Measurements from ENCODE around the gene SRRM3. TPM values are rescaled to one million over a fixed set of nuclear protein-coding genes. Genes with fewer than 3 reads are reported as not detected.
"Not testable (repeated sequence)": the region's sequence is repeated elsewhere in the genome, so short reads cannot be mapped to it uniquely, and the experiment has no call there.

Gene SRRM3, protein sequence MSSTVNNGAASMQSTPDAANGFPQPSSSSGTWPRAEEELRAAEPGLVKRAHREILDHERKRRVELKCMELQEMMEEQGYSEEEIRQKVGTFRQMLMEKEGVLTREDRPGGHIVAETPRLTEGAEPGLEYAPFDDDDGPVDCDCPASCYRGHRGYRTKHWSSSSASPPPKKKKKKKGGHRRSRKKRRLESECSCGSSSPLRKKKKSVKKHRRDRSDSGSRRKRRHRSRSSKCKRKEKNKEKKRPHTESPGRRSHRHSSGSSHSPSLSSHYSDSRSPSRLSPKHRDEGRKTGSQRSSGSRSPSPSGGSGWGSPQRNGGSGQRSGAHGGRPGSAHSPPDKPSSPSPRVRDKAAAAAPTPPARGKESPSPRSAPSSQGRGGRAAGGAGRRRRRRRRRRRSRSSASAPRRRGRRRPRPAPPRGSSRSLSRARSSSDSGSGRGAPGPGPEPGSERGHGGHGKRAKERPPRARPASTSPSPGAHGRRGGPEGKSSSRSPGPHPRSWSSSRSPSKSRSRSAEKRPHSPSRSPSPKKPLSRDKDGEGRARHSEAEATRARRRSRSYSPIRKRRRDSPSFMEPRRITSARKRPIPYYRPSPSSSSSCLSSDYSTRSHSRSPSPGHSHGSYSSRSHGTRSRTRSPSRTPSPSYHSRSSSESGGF
- total RNA-seq: 1 to 10 TPM; 4.1 to 5.0 TPM
- polyA plus RNA-seq (2013, experiment 1 of 2): 17.7 TPM
- 15.9 TPM for polyA plus RNA-seq (2013, experiment 2 of 2)
- long read RNA-seq, experiment 1, partial matches to known transcripts: 0 of 3 reads
- long read RNA-seq, experiment 1, other reads (novel, unspliced or antisense): 3 of 3 reads
- long read RNA-seq, experiment 2, partial matches to known transcripts: 2 of 9 reads
- long read RNA-seq, experiment 2, other reads (novel, unspliced or antisense): 4 of 9 reads
- long read RNA-seq, experiment 3, transcript SRRM3-205 (4 exons, 2,150 nt): major isoform, 5 of 23 reads
- long read RNA-seq, experiment 3, partial matches to known transcripts: 8 of 23 reads
- long read RNA-seq, experiment 3, other reads (novel, unspliced or antisense): 10 of 23 reads
- long read RNA-seq, experiment 4, partial matches to known transcripts: 0 of 4 reads
- long read RNA-seq, experiment 4, other reads (novel, unspliced or antisense): 4 of 4 reads

DNA sequence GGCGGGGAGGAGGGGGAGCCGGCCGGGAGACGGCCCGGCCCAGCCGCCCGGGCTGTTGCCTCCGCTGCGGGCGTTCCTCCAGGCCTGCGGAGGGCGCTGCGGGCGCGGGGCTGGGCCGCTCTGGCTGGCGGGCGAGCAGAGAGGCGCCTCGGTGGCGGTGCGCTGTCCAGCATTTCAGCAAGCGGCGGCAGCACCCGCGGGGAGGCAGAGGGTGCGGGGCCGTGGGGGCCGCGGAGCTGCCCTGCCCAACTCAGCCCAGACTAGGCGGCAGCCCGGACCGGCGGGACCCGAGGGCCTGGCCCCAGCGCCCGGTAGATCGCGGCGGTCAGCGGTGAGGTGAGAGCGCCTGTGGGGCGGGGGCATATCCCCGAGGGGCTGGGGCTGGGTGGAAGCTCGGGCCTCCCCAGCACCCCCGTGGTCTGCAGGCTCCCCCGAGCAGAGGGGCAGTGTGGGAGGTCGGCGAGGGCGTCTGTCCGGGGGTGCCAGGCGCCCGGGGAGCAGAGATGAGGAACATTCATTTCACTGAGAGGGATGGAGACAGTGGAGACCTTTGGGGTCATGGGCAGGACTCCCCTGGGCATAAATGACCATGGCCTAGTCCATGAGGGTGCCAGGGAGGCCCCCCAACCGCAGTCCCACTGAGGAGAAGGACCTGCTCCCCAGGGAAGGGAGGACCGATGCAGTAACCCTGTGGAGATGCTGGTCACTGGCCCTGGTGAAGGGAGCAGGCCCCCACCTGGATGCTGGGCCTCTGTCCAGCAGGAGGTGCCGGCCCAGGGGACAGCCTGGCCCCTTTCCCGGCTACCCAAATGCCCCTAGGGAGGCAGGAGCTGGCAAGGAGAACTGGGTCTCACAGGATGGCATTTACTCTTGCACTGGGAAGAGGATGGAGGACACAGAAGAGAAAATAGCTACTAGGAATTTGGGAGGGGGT lies at the start of gene SRRM3:
Gene SRRM3 (plus strand): TSS at position 165 of the 934 bp plus-strand sequence. CDS start 33,171 bp downstream, outside the sequence.
- TF ChIP-seq, protein P1, sequence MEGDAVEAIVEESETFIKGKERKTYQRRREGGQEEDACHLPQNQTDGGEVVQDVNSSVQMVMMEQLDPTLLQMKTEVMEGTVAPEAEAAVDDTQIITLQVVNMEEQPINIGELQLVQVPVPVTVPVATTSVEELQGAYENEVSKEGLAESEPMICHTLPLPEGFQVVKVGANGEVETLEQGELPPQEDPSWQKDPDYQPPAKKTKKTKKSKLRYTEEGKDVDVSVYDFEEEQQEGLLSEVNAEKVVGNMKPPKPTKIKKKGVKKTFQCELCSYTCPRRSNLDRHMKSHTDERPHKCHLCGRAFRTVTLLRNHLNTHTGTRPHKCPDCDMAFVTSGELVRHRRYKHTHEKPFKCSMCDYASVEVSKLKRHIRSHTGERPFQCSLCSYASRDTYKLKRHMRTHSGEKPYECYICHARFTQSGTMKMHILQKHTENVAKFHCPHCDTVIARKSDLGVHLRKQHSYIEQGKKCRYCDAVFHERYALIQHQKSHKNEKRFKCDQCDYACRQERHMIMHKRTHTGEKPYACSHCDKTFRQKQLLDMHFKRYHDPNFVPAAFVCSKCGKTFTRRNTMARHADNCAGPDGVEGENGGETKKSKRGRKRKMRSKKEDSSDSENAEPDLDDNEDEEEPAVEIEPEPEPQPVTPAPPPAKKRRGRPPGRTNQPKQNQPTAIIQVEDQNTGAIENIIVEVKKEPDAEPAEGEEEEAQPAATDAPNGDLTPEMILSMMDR (conservative IDR thresholded peaks at IDR 0.05): peak; percentile 80
- Histone ChIP-seq H3K4me3 (ENCODE audit: low read length) (no peak within 1 kb of the TSS), H3K4me1 (ENCODE audit: control insufficient read depth, insufficient read depth, low read length) (no peaks in the 10 kb centered on the region), H3K27ac (ENCODE audit: low read depth, low read length) (no peak within 1 kb of the TSS), H3K9ac (ENCODE audit: extremely low read depth, low read length, poor library complexity, severe bottlenecking) (no peak within 1 kb of the TSS), H3K9me3 (ENCODE audit: control insufficient read depth, low read length) (no peaks in the 10 kb centered on the region), H3K27me3 (ENCODE audit: control insufficient read depth, insufficient read depth, low read length, poor library complexity, severe bottlenecking) (peaks cover 26% of the 10 kb centered on the region), H3K36me3 (ENCODE audit: control insufficient read depth, insufficient read depth, low read length) (no peaks in the 10 kb centered on the region)
- H3K4me3 Mint-ChIP-seq: peak within 1 kb of the TSS; percentile 43
- no peaks in the 10 kb centered on the region for H3K9me3 Mint-ChIP-seq
- peaks cover 34% of the 10 kb centered on the region for H3K27me3 Mint-ChIP-seq (ENCODE audit: insufficient read depth)
- 2 to 3% methylated on average over 29 to 54 of the region's 57 CpGs for WGBS, 2 experiments (ENCODE audit: insufficient coverage in 1 of 2, insufficient read length in 1 of 2)
- peak; percentile 95 for DNase-seq
- no peaks in the 10 kb centered on the region for H3K36me3 Mint-ChIP-seq (ENCODE audit: low read depth)
- no peaks in the 10 kb centered on the region for H3K4me1 Mint-ChIP-seq
- H3K27ac Mint-ChIP-seq: no peak within 1 kb of the TSS

DNA sequence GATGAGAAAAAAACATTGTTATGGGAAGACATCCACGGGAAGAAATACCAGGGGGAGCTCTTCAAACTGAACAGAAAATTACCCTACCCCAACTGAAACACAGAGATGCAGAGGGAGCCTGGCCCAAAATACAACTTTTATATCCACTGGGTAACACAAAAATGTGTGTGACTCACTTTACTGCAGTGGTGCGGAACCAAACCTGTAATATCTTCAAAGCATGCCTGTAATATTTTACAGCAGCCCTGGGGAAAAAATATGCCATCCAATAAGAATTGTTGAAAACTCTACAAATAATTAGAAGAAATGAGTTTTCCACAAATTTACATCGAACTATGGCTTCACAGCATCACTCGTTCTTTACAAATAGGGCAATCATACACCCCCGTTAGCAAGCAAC lies 49.8 kb upstream of the SRRM3 start:
- no peak for DNase-seq
- 80 to 93% methylated on average over 4 to 5 of the region's 5 CpGs for WGBS, 2 experiments (ENCODE audit: insufficient coverage in 1 of 2, insufficient read length in 1 of 2)
- Histone ChIP-seq H3K27ac (ENCODE audit: low read depth, low read length) (no peak overlapping the region), H3K9ac (ENCODE audit: extremely low read depth, low read length, poor library complexity, severe bottlenecking) (no peak overlapping the region), H3K27me3 (ENCODE audit: control insufficient read depth, insufficient read depth, low read length, poor library complexity, severe bottlenecking) (no peaks in the 10 kb centered on the region), H3K9me3 (ENCODE audit: control insufficient read depth, low read length) (no peaks in the 10 kb centered on the region), H3K4me1 (ENCODE audit: control insufficient read depth, insufficient read depth, low read length) (no peaks in the 10 kb centered on the region), H3K4me3 (ENCODE audit: low read length) (no peak overlapping the region), H3K36me3 (ENCODE audit: control insufficient read depth, insufficient read depth, low read length) (no peaks in the 10 kb centered on the region)
- TF ChIP-seq, protein P1 (conservative IDR thresholded peaks at IDR 0.05): no peak
- H3K9me3 Mint-ChIP-seq: no peaks in the 10 kb centered on the region
- H3K4me1 Mint-ChIP-seq: peaks cover 10% of the 10 kb centered on the region
- H3K36me3 Mint-ChIP-seq (ENCODE audit: low read depth): no peaks in the 10 kb centered on the region
- no peak overlapping the region for H3K4me3 Mint-ChIP-seq
- H3K27ac Mint-ChIP-seq: no peak overlapping the region
- no peaks in the 10 kb centered on the region for H3K27me3 Mint-ChIP-seq (ENCODE audit: insufficient read depth)

DNA sequence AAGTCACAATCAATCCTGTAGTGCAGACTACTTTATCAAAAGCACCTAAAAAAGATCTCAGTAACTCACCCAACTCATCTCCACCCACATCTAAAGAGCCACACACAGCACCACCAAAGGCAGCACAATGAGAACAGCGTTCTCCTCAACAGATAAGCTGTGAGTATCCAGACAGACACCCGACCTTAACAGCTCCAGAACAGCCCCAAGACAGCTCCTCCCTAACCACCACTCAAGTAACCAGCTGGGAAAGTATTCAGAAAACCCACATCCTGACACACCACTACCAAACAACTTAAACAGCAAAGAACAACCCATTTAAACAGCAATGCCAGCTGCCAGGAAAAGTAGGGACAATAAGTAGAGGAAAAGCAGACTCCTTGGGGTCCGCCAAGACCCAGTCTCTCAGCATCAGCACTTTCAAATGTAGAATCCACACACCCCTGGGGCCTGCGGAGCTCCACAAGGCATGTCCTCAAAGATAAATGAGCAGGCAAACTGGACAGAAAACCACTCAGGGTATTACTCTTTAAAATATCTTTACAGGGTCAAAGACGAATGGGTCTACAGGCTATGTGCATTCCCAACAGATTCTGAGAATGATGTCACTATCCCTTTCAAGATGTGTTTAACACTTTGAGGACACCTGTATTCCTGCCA lies 48.0 kb upstream of the SRRM3 start:
- not testable (repeated sequence) for H3K9me3 ChIP-seq (ENCODE audit: control insufficient read depth, low read length); H3K27ac Mint-ChIP-seq; H3K27me3 ChIP-seq (ENCODE audit: control insufficient read depth, insufficient read depth, low read length, poor library complexity, severe bottlenecking); H3K27ac ChIP-seq (ENCODE audit: low read depth, low read length); H3K4me3 Mint-ChIP-seq; H3K9ac ChIP-seq (ENCODE audit: extremely low read depth, low read length, poor library complexity, severe bottlenecking); H3K4me1 ChIP-seq (ENCODE audit: control insufficient read depth, insufficient read depth, low read length); H3K4me1 Mint-ChIP-seq; H3K36me3 ChIP-seq (ENCODE audit: control insufficient read depth, insufficient read depth, low read length); DNase-seq; H3K36me3 Mint-ChIP-seq (ENCODE audit: low read depth); H3K4me3 ChIP-seq (ENCODE audit: low read length); H3K27me3 Mint-ChIP-seq (ENCODE audit: insufficient read depth); H3K9me3 Mint-ChIP-seq
- 75 to 95% methylated on average over 4 to 5 of the region's 5 CpGs for WGBS, 2 experiments (ENCODE audit: insufficient coverage in 1 of 2, insufficient read length in 1 of 2)

All from endodermal cell (in vitro differentiated cells).